ENCODE results near the gene RRN3. TPM values are rescaled to one million over a fixed set of nuclear protein-coding genes. Genes with fewer than 3 reads are reported as not detected.
"Not testable (repeated sequence)": the region's sequence is repeated elsewhere in the genome, so short reads cannot be mapped to it uniquely, and the experiment has no call there.

The RRN3 gene
- total RNA-seq, 4 donors from 2014 or later: 10.9 to 46.2 (median 18.7) TPM

- no peak overlapping the region for H3K4me3 ChIP-seq
- no peak overlapping the region for H3K27ac ChIP-seq
- H3K27me3 ChIP-seq: no peaks in the 10 kb centered on the region
- H3K36me3 ChIP-seq: no peaks in the 10 kb centered on the region
- H3K9me3 ChIP-seq: no peaks in the 10 kb centered on the region
- peaks cover 0 to 24% (median 0%) of the 10 kb centered on the region in 4 donors for H3K4me1 ChIP-seq
- no peak for TF ChIP-seq POLR2A (IDR thresholded peaks at IDR 0.05)
- no peak for TF ChIP-seq CTCF (IDR thresholded peaks at IDR 0.05)
- no peak for DNase-seq
These were observed 41.2 kb downstream of the RRN3 start for GRCh38 chr16:15052747-15053476.

- Histone ChIP-seq H3K27me3 (no peaks in the 10 kb centered on the region), H3K27ac (no peak overlapping the region), H3K9me3 (no peaks in the 10 kb centered on the region), H3K4me3 (no peak overlapping the region), H3K4me1 (peaks cover 0 to 17% (median 0%) of the 10 kb centered on the region in 4 donors), H3K36me3 (no peaks in the 10 kb centered on the region)
- TF ChIP-seq POLR2A (IDR thresholded peaks at IDR 0.05) (no peak), CTCF (IDR thresholded peaks at IDR 0.05) (no peak)
- no peak for DNase-seq
These were observed 42.6 kb downstream of the RRN3 start for GRCh38 chr16:15051387-15051951.

GRCh38 chr16:15050440-15050839 lies 43.6 kb downstream of the RRN3 start:
- H3K27ac ChIP-seq, H3K36me3 ChIP-seq, H3K4me3 ChIP-seq, H3K27me3 ChIP-seq, H3K9me3 ChIP-seq, DNase-seq: not testable (repeated sequence)
- H3K4me1 ChIP-seq: peaks cover 0 to 14% (median 0%) of the 10 kb centered on the region in 4 donors

GRCh38 chr16:15049581-15050180 lies 44.4 kb downstream of the RRN3 start:
- no peak overlapping the region for H3K27ac ChIP-seq
- no peak for TF ChIP-seq POLR2A (IDR thresholded peaks at IDR 0.05)
- no peak for TF ChIP-seq CTCF (IDR thresholded peaks at IDR 0.05)

GRCh38 chr16:15046692-15047376 lies 47.2 kb downstream of the RRN3 start:
- no peak overlapping the region for H3K4me3 ChIP-seq
- no peak for TF ChIP-seq CTCF (IDR thresholded peaks at IDR 0.05)
- H3K27ac ChIP-seq: no peak overlapping the region
- H3K36me3 ChIP-seq: peaks cover 0 to 20% (median 0%) of the 10 kb centered on the region in 3 donors
- H3K27me3 ChIP-seq: no peaks in the 10 kb centered on the region
- H3K4me1 ChIP-seq: no peaks in the 10 kb centered on the region
- no peaks in the 10 kb centered on the region for H3K9me3 ChIP-seq
- no peak for DNase-seq

More at GRCh38 chr16:15049581-15050180, 44.4 kb downstream of the RRN3 start:
- Histone ChIP-seq H3K4me1 (peaks cover 0 to 8% (median 0%) of the 10 kb centered on the region in 4 donors), H3K9me3 (no peaks in the 10 kb centered on the region), H3K36me3 (peaks cover 0 to 9% (median 0%) of the 10 kb centered on the region in 3 donors), H3K4me3 (no peak overlapping the region), H3K27me3 (no peaks in the 10 kb centered on the region)
- DNase-seq: no peak

GRCh38 chr16:15045270-15045669 lies 48.8 kb downstream of the RRN3 start:
- not testable (repeated sequence) for H3K27ac ChIP-seq, H3K4me1 ChIP-seq, H3K9me3 ChIP-seq, H3K4me3 ChIP-seq, DNase-seq, H3K27me3 ChIP-seq
- H3K36me3 ChIP-seq: peaks cover 0 to 31% (median 0%) of the 10 kb centered on the region in 3 donors

Data from Peyer's patch (tissue), 4 donors.